ENCODE results near the gene CD164. TPM values are rescaled to one million over a fixed set of nuclear protein-coding genes. Genes with fewer than 3 reads are reported as not detected.
"Not testable (repeated sequence)": the region's sequence is repeated elsewhere in the genome, so short reads cannot be mapped to it uniquely, and the experiment has no call there.

The CD164 gene
- total RNA-seq, 1 experiment from 2014 or later: 193 TPM

DNA sequence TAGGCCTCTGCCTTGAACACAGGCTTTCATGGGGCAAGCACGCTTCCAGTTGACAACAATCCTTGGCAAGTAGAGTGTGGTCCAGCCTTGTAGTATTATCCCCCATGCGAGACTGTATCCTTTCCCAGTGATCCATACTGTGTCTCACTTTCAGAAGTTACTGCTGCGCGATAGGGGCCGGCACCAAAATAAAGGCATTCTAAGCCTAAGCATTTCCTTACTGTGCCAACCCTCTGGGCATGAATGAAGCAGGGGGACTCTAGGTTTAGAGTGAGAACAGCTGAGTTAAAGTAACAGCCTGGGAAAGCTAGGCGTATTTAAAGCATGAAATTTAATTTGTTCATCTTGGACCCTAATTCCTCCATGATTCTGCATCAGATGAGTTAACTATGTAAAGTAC, 39.4 kb downstream of the CD164 start:
- no peak for DNase-seq (ENCODE audit: low spot score)

DNA sequence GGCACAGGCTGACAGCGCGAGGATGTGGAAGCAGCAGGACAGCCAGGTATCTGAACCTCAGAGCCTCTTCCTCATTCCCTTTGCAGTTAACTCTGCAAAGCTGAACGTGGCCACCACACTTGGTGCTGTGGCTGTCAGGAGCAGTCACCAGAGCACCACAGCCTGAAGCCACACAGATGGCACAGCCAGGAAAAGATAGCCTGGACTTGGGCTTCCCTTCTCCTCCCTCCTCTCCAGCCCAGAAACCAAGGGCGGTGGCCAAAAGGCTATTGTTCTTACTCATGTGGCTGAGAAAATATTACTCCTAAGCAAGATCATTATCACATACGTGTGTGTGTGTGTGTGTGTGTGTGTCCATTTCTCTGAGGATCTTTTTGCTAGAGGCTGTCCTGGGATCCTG, 39.8 kb downstream of the CD164 start:
- no peak for DNase-seq (ENCODE audit: low spot score)

DNA sequence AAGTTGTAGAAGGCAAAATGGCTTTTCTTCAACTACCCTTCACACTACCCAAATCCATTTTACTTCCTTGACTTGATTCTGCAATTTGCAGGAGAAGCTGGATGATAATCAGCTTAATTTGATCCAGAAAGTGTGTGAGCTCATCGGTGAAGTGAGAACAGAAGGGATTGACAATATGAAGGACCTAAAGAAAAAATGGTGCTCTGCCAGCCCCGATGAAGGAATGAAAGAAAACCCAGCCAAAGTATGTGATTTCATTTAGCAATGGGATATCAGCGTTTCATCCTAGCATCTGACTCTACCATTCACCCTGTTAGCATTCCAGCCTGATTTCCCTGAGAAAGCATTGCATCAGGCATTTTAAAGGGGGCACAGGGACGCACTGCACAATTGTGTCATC, 41.5 kb downstream of the CD164 start:
- DNase-seq (ENCODE audit: low spot score): no peak

DNA sequence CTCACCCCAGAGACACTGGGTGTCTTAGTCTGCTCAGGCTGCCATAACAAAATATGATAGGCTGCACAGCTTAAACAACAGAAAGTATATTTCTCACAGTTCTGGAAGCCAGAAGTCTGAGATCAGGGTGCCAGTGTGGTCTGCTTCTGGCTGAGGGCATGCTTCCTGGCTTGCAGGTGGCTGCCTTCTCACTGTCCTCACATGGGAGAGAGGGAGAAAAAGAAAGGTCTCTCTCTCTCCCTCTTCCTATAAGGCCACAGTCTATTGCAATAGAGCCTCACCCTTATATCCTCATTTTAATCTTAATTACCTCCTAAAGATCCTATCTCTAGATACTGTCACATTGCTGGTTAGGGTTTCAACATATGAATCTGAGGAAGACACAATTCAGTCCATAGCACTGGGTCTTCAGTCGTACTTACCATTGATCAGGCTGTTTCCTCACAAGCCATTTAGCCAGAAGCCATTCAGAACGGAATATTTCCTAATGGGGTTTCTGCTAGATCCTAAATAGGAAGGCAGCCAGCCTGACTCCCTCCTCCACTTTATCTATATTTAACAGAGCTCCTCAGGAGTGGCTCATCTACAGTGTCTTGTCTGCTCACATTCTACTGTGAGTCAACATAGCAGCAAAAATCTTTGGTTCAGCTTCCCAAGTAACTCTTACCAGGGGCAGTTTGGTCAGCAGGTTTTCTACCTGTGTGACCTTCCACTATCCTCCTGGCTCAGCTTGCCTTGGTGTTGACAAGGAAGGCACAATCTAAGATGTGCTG, 42.2 kb downstream of the CD164 start:
- DNase-seq (ENCODE audit: low spot score): no peak

DNA sequence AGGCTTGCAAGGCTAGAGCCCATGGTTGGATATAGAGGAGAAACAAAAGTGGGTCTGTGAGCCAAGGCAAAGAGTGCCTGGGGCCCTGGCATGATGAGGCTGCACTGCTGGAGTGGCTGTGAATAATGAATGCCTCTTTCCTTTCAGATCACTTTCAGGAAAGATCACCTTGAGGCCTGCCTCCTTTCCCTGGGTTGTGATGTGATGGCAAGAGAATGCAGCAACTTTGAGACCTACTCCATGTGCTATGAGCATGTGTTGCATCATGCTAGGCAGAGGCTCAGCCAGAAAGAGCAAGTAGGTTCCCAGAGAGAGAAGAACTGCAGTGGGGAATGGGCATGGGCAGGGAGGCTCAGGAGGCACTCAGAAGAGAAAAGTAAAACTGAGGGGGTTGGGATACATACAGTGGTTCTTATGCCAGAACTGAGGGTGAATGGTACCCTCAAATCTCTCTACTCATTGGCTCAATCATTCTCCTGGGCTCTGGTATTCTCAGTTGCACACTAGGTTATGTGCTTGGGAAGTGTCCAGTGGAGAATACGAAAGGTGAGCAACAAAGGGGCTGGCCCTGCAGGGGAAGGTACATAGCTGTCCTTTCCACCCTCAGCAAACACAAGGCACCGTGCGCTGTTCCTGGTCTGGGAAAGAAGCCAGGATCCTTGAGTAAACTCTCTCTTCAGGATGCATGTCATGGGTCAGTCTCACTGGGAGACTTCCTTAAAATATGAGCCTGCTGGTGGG, 45.9 kb downstream of the CD164 start:
- DNase-seq (ENCODE audit: low spot score): peak; percentile 9

DNA sequence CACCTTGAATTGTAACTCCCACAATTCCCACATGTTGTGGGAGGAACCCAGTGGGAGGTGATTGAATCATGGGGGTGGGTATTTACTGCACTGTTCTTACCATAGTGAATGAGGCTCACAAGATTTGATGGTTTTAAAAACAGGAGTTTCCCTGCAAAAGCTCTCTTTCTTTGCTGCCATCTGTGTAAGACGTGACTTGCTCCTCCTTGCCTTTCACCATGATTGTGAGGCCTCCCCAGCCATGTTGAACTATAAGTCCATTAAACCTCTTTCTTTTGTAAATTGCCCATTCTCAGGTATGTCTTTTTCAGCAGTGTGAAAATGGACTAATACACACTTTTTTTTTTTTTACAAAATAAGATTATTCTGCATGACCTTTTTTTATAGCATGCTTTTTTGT, 48.4 kb downstream of the CD164 start:
- DNase-seq (ENCODE audit: low spot score): not testable (repeated sequence)

DNA sequence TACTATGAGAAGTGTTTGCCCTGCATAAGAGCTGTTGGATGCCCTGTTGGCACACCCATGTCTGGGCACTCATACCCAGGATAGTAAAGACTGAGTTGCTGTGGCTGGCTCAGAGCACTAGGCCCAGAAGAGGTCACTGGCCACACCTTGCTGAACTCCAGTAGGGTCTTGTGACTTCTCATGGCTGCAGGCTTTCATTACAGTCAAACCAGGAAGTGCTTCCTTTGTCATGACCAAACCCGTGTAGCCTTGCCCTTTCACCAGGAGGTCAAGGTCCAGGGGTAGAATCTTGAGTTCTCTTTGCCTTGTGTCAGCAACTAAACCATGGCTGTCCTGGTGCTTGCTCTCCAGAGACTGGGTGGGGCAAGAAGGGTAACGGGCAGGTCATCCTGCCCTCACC, 49.5 kb downstream of the CD164 start:
- no peak for DNase-seq (ENCODE audit: low spot score)

DNA sequence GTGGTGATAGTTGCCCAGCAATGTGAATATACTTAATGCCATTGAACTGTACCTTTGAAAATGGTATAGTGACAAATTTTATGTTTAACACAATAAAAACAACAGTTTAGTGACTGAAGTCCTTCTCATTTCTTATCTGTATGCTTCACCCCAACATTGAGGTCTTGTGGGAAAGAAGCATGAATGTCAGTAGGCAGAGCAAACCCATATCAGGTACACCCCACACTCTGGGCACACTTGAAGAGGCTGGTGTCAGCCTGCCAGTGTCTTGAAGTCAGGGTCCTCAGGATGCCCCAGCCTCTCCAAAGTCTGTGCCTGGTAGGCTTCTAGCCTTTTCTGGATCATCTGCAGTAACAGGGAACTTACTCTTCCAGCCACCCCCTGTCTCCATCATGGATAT, 51.2 kb downstream of the CD164 start:
- DNase-seq (ENCODE audit: low spot score): no peak

DNA sequence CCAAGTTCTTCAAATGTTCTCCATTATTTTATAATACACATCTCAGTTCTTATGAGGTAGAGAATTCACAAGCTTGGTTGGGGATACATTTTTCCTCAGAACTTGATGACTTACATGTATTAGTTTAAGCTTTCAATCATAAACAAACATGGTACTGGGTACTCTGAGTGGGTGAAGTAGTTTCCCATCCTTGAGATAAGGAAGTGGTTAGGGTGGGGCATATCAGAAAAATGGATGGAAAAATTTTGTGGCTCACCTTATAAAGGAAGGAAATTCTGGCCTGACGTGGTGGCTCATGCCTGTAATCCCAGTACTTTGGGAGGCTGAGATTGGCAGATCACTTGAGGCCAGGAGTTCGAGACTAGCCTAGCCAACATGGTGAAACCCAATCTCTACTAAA, 52.0 kb downstream of the CD164 start:
- no peak for DNase-seq (ENCODE audit: low spot score)

DNA sequence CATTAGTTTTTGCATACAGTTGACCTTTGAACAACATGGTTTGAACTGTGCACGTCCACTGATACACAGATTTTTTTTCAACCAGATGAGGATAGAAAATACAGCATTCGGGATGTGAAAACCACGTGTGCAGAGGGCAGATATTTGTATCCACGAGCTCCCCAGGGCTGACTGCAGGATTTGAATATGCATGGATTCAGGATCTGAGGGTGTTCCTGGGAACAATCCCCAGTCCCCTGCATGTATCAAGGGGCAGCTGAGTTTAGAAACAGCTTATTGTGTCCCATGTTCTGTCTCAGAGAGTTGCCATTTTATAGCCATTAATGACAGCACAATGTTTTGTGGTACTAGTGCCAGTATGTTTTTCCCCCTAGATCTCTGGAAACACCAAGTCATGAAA, 53.6 kb downstream of the CD164 start:
- DNase-seq (ENCODE audit: low spot score): no peak

DNA sequence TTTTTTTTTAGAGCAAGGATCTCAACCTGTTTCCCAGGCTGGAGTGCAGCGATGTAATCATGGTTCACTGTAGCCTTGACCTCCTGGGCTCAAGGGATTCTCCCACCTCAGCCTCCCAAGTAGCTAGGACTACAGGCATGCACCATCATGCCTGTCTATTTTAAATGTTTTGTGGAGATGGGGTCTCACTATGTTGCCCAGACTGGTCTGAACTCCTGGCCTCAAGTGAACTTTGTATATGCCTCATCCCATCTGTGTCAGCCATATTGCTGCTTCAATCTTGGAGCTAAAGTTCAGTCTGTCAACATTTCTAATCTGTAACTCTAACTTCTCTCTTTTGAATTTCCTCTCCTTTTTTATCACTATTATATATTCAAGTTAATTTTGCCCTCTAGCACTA, 54.3 kb downstream of the CD164 start:
- DNase-seq (ENCODE audit: low spot score): no peak

DNA sequence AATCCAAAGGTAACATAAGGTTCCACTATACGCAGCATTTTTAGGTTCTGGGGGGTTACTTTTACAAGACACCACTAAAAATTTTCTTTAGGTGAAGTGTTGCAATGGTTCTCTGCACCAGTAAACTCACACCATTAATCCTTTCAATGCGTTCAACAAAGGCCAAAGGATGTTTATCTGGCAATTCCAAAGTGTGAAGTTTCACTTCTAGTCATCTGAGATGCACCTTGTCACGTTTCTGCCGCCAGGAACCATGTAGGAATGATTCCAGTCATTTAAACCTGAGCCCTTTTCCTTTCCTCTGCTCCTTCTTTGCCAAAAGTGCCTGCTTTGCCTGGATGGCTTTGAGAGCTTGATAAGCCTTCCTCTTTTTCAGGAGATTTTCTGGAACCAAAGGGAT, 54.8 kb downstream of the CD164 start:
- DNase-seq (ENCODE audit: low spot score): no peak

DNA sequence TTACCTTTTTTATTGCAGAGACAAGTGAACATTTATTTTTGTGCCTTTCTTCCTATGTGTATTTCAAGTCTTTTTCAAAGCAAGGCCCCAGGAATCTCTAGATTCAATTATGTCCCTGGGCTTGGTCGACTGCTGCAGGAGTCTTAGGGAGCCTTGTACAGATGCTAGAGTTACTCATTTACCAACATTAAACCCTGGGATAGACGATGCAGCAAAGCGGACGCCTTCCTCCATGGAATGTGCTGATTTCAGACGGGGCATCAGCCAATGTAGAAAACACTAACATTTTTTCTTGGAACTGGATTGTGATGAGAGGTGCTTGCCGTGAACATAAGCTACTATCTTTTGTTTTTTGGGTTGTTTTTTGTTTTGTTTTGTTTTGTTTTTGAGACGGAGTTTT, 55.9 kb downstream of the CD164 start:
- no peak for DNase-seq (ENCODE audit: low spot score)

DNA sequence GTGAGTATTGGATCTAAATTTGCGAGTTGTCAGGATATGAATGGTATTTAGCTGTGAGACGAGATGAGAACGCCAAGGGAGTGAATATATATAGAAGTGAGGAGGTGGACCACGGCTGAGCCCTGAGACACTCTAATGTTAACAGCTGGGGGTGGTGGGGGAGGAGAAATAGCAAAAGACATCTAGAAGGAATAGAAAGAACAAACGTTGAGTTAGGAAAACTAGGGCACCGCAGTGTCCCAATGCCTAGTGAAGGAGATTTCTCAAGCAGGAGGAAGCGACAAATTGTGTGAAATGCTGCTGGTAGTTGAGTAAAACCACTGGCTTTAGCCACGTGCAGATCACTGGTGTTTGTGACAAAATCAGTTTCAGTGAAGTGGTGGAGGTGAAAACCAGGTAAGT, 56.9 kb downstream of the CD164 start:
- DNase-seq (ENCODE audit: low spot score): no peak

DNA sequence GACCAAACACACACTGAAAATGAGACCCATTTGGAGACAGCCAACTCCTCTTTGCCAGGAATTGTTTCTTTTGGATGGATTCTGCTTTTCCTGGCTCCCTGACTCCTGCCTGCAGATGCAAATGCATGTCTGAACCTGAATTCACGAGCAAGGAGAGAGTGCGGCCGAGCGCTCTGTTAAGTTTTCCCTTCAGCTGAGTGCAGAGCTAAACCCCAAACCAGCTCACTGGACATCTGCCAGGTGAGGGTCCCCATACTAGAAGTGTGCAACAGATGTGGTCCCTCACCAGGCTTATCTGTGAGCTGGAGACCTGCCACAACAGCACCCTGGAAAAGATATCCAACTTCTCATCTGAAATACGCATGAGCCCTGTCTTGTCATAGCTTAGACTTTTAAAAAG, 59.0 kb downstream of the CD164 start:
- DNase-seq (ENCODE audit: low spot score): no peak

DNA sequence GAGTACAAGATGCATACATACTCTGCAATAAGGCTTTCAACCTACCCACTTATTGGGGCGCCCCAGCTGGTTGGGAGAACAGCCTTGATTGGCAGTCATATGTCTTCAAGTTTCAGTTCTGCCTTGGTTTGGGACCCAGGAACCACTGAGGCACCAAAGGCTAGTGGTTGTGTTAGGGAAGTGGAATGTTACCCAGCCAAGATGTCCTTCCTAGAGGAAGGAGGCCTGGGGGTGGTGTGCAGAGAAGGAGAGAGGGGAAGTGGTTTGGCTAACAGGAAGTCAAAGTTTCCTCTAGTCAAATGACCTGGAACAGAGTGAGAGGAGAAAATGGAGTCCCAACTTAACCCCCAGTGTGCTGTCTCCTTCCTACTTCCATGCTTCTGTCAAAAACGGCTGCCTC, 59.4 kb downstream of the CD164 start:
- no peak for DNase-seq (ENCODE audit: low spot score)

DNA sequence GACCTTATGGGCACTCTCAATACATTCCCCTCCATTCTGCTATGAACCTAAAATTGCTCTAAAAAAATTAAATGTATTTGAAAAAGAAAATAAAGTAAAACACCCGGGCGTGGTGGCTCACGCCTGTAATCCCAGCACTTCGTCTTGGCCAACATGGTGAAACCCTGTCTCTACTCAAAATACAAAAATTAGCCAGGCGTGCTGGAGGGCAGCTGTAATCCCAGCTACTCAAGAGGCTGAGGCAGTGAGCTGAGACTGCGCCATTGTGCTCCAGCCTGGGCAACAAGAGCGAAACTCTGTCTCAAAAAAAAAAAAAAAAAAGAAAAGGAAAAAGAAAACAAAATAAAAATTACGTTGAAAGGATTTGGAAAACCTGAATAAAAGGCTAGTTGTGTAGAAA, 60.5 kb downstream of the CD164 start:
- DNase-seq (ENCODE audit: low spot score): no peak

DNA sequence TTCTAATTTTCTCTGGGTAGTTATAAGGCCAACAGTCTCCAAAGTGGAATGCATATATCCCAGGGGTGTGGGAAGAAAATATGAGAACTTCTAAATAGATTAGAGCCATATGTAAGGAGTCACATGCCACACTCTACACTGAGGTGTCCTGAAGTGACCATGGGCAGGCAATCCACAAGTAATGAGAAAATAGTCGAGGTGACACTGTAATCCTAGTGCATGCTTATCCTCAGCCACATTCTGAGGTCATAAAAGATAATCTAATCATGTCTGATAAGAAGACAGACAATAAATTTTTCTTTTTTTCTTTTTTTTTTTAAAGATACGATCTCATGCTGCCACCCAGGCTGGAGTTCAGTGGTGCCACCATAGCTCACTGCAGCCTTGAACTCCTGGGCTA, 62.2 kb downstream of the CD164 start:
- no peak for DNase-seq (ENCODE audit: low spot score)

DNA sequence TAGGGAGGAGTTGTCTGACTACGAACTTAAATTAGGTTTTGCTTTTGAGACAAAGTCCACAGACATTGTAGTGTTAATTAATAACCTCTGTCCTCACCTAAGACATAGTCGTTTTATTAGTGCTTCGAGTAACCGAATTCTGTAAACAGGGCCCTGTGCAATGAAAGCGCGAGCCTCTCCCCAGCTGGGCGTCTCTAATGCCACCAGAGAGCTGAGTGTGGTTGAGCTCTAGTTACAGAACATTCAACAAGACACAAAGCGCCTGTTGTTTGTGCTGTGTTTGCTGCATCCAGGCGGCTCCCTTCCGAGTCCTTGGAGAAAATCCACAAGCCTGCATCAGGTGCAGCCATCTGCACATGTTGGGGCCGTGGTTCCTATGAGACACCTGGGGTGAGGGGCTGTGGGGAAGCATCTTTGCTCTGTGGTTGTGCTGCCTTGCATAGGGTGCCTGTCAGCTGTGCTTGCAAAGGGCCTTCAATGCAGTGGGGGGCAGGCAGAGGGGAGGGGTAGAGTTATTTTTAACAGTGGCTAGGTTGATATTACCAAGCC, 63.9 kb downstream of the CD164 start:
- DNase-seq (ENCODE audit: low spot score): no peak

DNA sequence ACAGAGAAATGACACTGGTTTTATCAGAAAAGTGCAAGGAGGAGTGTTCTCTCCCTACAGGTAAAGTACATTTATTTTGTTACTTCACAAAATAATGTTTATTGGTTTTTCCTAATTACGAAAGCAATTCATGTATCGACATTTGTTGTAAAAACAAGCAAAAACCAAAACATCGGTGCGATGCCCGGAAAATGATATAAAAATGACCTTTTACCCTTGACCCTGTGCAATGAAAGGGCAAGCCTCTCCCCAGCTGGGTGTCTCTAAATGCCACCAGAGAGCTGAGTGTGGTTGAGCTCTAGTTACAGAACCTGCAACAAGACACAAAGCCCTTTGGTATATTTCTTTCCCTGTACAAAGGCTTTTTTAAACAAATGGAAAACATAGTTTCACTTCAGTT, 65.4 kb downstream of the CD164 start:
- no peak for DNase-seq (ENCODE audit: low spot score)
